ENCODE data around the gene MCF2L2. TPM values are rescaled to one million over a fixed set of nuclear protein-coding genes. Genes with fewer than 3 reads are reported as not detected.

MCF2L2 gene
- total and polyA plus RNA-seq, 9 of the 15 experiments (the other 6 are each of a cell fraction or from before 2014, with no cell fraction given), result 0.56 to 4.2 (median 3.0) TPM

GRCh38 chr3:183272791-183273190, 155.6 kb downstream of the MCF2L2 start:
- Histone ChIP-seq H3K4me3 (no peak overlapping the region), H3K27ac (ENCODE audit: extremely low read depth, low read depth, low read length) (no peak overlapping the region), H3K4me2 (ENCODE audit: insufficient read depth, low read length) (no peak overlapping the region), H3K79me2 (ENCODE audit: control insufficient read depth, insufficient read depth, low read length) (peaks cover 11% of the 10 kb centered on the region; the same call in 2 of the 3 replicates), H3K4me1 (replicated peaks in 1 of 2; ENCODE audit: control insufficient read depth in 2 of 2, insufficient read depth in 2 of 2, low read length in 2 of 2) (peaks cover 0 to 13% of the 10 kb centered on the region in 2 experiments; a peak in 2 of 5 replicates), H4K20me1 (replicated peaks; ENCODE audit: control insufficient read depth, insufficient read depth, low read length) (no peaks in the 10 kb centered on the region; the same call in 1 of the 2 replicates), H3K36me3 (ENCODE audit: control insufficient read depth, insufficient read depth, low read length) (peaks cover 24% of the 10 kb centered on the region), H3K27me3 (ENCODE audit: control insufficient read depth in 2 of 2, insufficient read depth in 2 of 2, low read length in 2 of 2) (no peaks in the 10 kb centered on the region), H3K9me1 (ENCODE audit: control insufficient read depth, insufficient read depth, low read length) (no peaks in the 10 kb centered on the region), H3K9ac (ENCODE audit: insufficient read depth in 1 of 2, low read depth in 2 of 2, low read length in 2 of 2) (no peak overlapping the region), H2AFZ (ENCODE audit: low read depth, low read length) (no peak overlapping the region), H3K9me3 (replicated peaks; ENCODE audit: control insufficient read depth, insufficient read depth, low read depth, low read length) (no peaks in the 10 kb centered on the region)
- TF ChIP-seq SPI1 (IDR thresholded peaks at IDR 0.05; ENCODE audit: borderline replicate concordance, low read depth, low read length) (peak; percentile 60; the same call in 1 of the 2 replicates), MXI1 (IDR thresholded peaks at IDR 0.05; ENCODE audit: low read depth, low read length) (no peak)
- ATAC-seq (no peak), FAIRE-seq (no peak), DNase-seq (ENCODE audit: extremely low read depth in 1 of 4, low spot score in 3 of 4) (no peak)
- POLR2A ChIA-PET, result interaction anchor here (0.6 to 1.4 kb wide), 3 partner anchors 12 to 15 kb away, joined by 3 read pairs; no protein-coding TSS in a partner anchor
- no TSS peak for BruUV-seq (replicated peaks)
- CTCF ChIA-PET (ENCODE audit: low intra/inter-chr PET ratio), result no interaction called here
- intact Hi-C loops (cut with micrococcal nuclease) (no loop called here), in situ Hi-C loops (cut with MboI) (no loop called here)

GRCh38 chr3:183272142-183272541, 156.3 kb downstream of the MCF2L2 start:
- ChIA-PET CTCF (ENCODE audit: low intra/inter-chr PET ratio) (no interaction called here), POLR2A (interaction anchor here (0.6 to 1.8 kb wide), 4 partner anchors 11 to 16 kb away, joined by 3 to 5 read pairs (median 3); no protein-coding TSS in a partner anchor)
- no peaks in the 10 kb centered on the region; the same call in 1 of the 2 replicates for H4K20me1 ChIP-seq (replicated peaks; ENCODE audit: control insufficient read depth, insufficient read depth, low read length)
- H3K4me1 ChIP-seq (replicated peaks in 1 of 2; ENCODE audit: control insufficient read depth in 2 of 2, insufficient read depth in 2 of 2, low read length in 2 of 2), result peaks cover 0 to 13% of the 10 kb centered on the region in 2 experiments; a peak in 3 of 5 replicates
- no peaks in the 10 kb centered on the region for H3K27me3 ChIP-seq (ENCODE audit: control insufficient read depth in 2 of 2, insufficient read depth in 2 of 2, low read length in 2 of 2)
- H3K27ac ChIP-seq (ENCODE audit: extremely low read depth, low read depth, low read length), result no peak overlapping the region
- no peak overlapping the region for H2AFZ ChIP-seq (ENCODE audit: low read depth, low read length)
- peaks cover 24% of the 10 kb centered on the region for H3K36me3 ChIP-seq (ENCODE audit: control insufficient read depth, insufficient read depth, low read length)
- peaks cover 16% of the 10 kb centered on the region; the same call in 2 of the 3 replicates for H3K79me2 ChIP-seq (ENCODE audit: control insufficient read depth, insufficient read depth, low read length)
- no peak overlapping the region for H3K4me3 ChIP-seq
- WGBS (ENCODE audit: insufficient coverage, low coverage, missing lambda C conversion rate), result 88% methylated on average over 3 of the region's 3 CpGs
- no peaks in the 10 kb centered on the region for H3K9me1 ChIP-seq (ENCODE audit: control insufficient read depth, insufficient read depth, low read length)
- H3K9ac ChIP-seq (ENCODE audit: insufficient read depth in 1 of 2, low read depth in 2 of 2, low read length in 2 of 2), result no peak overlapping the region
- in situ Hi-C loops (cut with MboI), result no loop called here
- H3K9me3 ChIP-seq (replicated peaks; ENCODE audit: control insufficient read depth, insufficient read depth, low read depth, low read length), result no peaks in the 10 kb centered on the region
- no peak for ATAC-seq
- FAIRE-seq, result no peak
- intact Hi-C loops (cut with micrococcal nuclease), result no loop called here
- H3K4me2 ChIP-seq (ENCODE audit: insufficient read depth, low read length), result no peak overlapping the region
- no peak for DNase-seq (ENCODE audit: extremely low read depth in 1 of 4, low spot score in 3 of 4)
- BruUV-seq (replicated peaks), result no TSS peak
- TF ChIP-seq ZFP1 (CRISPR knock-in tag; IDR thresholded peaks at IDR 0.05) (no peak), MYC (IDR thresholded peaks at IDR 0.05; ENCODE audit: low read depth, low read length) (no peak), MYC (CRISPR knock-in tag; IDR thresholded peaks at IDR 0.05; ENCODE audit: borderline replicate concordance, low read depth) (no peak), ARID2 (IDR thresholded peaks at IDR 0.05) (no peak), ZBTB17 (CRISPR knock-in tag; IDR thresholded peaks at IDR 0.05) (no peak), ARHGAP35 (IDR thresholded peaks at IDR 0.05; ENCODE audit: partially characterized antibody) (no peak), RBM15 (IDR thresholded peaks at IDR 0.05; ENCODE audit: insufficient read depth, low read length) (no peak), ZNF561 (CRISPR knock-in tag; conservative IDR thresholded peaks at IDR 0.05) (no peak), HEY1 (CRISPR knock-in tag; IDR thresholded peaks at IDR 0.05; ENCODE audit: borderline replicate concordance) (no peak), L3MBTL2 (IDR thresholded peaks at IDR 0.05) (no peak), HDAC6 (IDR thresholded peaks at IDR 0.05; ENCODE audit: low read depth, low read length) (no peak), NKRF (IDR thresholded peaks at IDR 0.05; ENCODE audit: borderline replicate concordance) (no peak), POLR2G (IDR thresholded peaks at IDR 0.05; ENCODE audit: low read depth, low read length) (no peak), BCL6 (CRISPR knock-in tag; IDR thresholded peaks at IDR 0.05) (no peak)
